PC-3 (cell line): ENCODE results near the gene ADAM23.

Experiments used
- CTCF ChIP-seq: fragments of 300-600 bp; sonication (generic); conservative IDR thresholded peaks from 2 replicates; pipeline ENCODE4 v1.5.1; 2017; ENCODE audit warnings: antibody characterized with exemption, low read depth, mild to moderate bottlenecking, low read length
- EZH2 ChIP-seq: fragments of 300-600 bp; sonication (generic); IDR thresholded peaks from one replicate; pipeline ENCODE4 v1.6.1; 2017; ENCODE audit warnings: antibody characterized with exemption, mild to moderate bottlenecking, low read length; ENCODE audit not compliant: unreplicated experiment
- EZH2phosphoT487 ChIP-seq: fragments of 300-600 bp; sonication (generic); IDR thresholded peaks from 2 replicates; pipeline ENCODE4 v1.6.1; 2018; ENCODE audit warnings: mild to moderate bottlenecking, antibody characterized with exemption, low read length, borderline replicate concordance

GRCh38 chr2:206424134-206424533, 19.2 kb upstream of the ADAM23 start:
- TF ChIP-seq CTCF (no peak), EZH2phosphoT487 (no peak), EZH2 (no peak)
